ENCODE data around the gene TRPM2.
A peak's percentile ranks its signal among the peaks of the same experiment; 100 is the strongest.

- TF ChIP-seq CEBPB (IDR thresholded peaks at IDR 0.05; ENCODE audit: low read depth, low read length) (no peak), CTCF (conservative IDR thresholded peaks at IDR 0.05; ENCODE audit: low read depth, low read length) (peak; percentile 59), MAFK (IDR thresholded peaks at IDR 0.05; ENCODE audit: low read depth, low read length) (no peak)
- TF ChIP-seq, protein P1, sequence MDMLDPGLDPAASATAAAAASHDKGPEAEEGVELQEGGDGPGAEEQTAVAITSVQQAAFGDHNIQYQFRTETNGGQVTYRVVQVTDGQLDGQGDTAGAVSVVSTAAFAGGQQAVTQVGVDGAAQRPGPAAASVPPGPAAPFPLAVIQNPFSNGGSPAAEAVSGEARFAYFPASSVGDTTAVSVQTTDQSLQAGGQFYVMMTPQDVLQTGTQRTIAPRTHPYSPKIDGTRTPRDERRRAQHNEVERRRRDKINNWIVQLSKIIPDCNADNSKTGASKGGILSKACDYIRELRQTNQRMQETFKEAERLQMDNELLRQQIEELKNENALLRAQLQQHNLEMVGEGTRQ (IDR thresholded peaks at IDR 0.05; ENCODE audit: low read depth, low read length), result no peak
Measured at GRCh38 chr21:44304877-44305293, 48.5 kb upstream of the TRPM2 start.

All from IMR-90 (cell line).